Fibroblast of lung (primary cell): ENCODE results near the gene CDC42EP2. TPM values are rescaled to one million over a fixed set of nuclear protein-coding genes. Genes with fewer than 3 reads are reported as not detected.

Experiments
- DNase-seq, 2 donors: peaks; one replicate each; pipeline versions ENCODE4 v3.0.0 to v3.0.0-alpha.2; 2010; ENCODE audit warnings: low read depth in 2 of 2
- H2AFZ ChIP-seq: 2 replicates; pipeline ENCODE4 v1.5.1; 2012; ENCODE audit warnings: low read length, control low read depth, inconsistent platforms
- H3K27ac ChIP-seq: 2 replicates; pipeline ENCODE4 v1.5.1; 2011; ENCODE audit warnings: low read length, control low read depth; ENCODE audit not compliant: insufficient read depth
- H3K27me3 ChIP-seq: 2 replicates; pipeline ENCODE4 v1.5.1; 2011; ENCODE audit warnings: mild to moderate bottlenecking, low read length; ENCODE audit not compliant: control insufficient read depth, insufficient read depth
- H3K36me3 ChIP-seq: 2 replicates; pipeline ENCODE4 v1.5.1; 2011; ENCODE audit warnings: low read length; ENCODE audit not compliant: control insufficient read depth, insufficient read depth
- H3K4me1 ChIP-seq: 2 replicates; pipeline ENCODE4 v1.5.1; 2011; ENCODE audit warnings: low read length; ENCODE audit not compliant: control insufficient read depth, insufficient read depth; ENCODE audit errors: extremely low read depth
- H3K4me2 ChIP-seq: 2 replicates; pipeline ENCODE4 v1.5.1; 2011; ENCODE audit warnings: low read length, control low read depth; ENCODE audit not compliant: insufficient read depth; ENCODE audit errors: extremely low read depth
- H3K4me3 ChIP-seq, 4 experiments: fragments of 200-600 bp in 1 of 4; sonication (generic) in 1 of 4; replicated peaks in 1 of 4; 2 replicates each; pipeline ENCODE4 v1.5.1; 2011 to 2016; ENCODE audit warnings: low read length in 4 of 4, low read depth in 3 of 4, mild to moderate bottlenecking in 3 of 4, control low read depth in 2 of 4, inconsistent platforms in 1 of 4, mixed read lengths in 1 of 4; ENCODE audit not compliant: insufficient read depth in 1 of 4; ENCODE audit errors: control extremely low read depth in 1 of 4
- H3K79me2 ChIP-seq: 2 replicates; pipeline ENCODE4 v1.5.1; 2012; ENCODE audit warnings: mild to moderate bottlenecking, low read length, inconsistent platforms; ENCODE audit not compliant: control insufficient read depth, insufficient read depth
- H3K9ac ChIP-seq: 2 replicates; pipeline ENCODE4 v1.5.1; 2011; ENCODE audit warnings: mild to moderate bottlenecking, low read length, control low read depth; ENCODE audit not compliant: insufficient read depth
- H3K9me3 ChIP-seq: 2 replicates; pipeline ENCODE4 v1.5.1; 2012; ENCODE audit warnings: low read depth, low read length; ENCODE audit not compliant: control insufficient read depth, insufficient read depth
- H4K20me1 ChIP-seq: 2 replicates; pipeline ENCODE4 v1.5.1; 2011; ENCODE audit warnings: low read length; ENCODE audit not compliant: control insufficient read depth, insufficient read depth; ENCODE audit errors: extremely low read depth
- CTCF ChIP-seq, 2 donors: IDR thresholded peaks in 1 of 2; conservative IDR thresholded peaks in 1 of 2; 1 replicate in 1 of 2; 2 replicates in 1 of 2; pipeline ENCODE4 v1.5.1; 2011 to 2012; ENCODE audit warnings: low read length in 2 of 2, control low read depth in 1 of 2, inconsistent platforms in 1 of 2, low read depth in 1 of 2, mild to moderate bottlenecking in 1 of 2
- EZH2 ChIP-seq: IDR thresholded peaks from 2 replicates; pipeline ENCODE4 v1.5.1; 2012; ENCODE audit warnings: low read length, control low read depth, mild to moderate bottlenecking; ENCODE audit errors: missing control alignments
- polyA plus RNA-seq, 2 donors: library from polyadenylated mRNA; depleted of rRNA in 1 of 2; stranded (reverse) in 1 of 2; unstranded in 1 of 2; fragments of >200 nt; gene quantifications; 2 replicates each; pipeline ENCODE4 v1.2.1, GENCODE V29; 2011 to 2012; ENCODE audit warnings: missing spikeins in 1 of 2
- total RNA-seq: library from RNA; depleted of rRNA; stranded (reverse); fragments of >200 nt; gene quantifications from 2 replicates; pipeline ENCODE4 v1.2.1, GENCODE V29; 2014

CDC42EP2 gene
- total and polyA plus RNA-seq, 2 donors (not counting 1 experiment from before 2014, with no cell fraction given), result 25.6 to 48.4 TPM

- Histone ChIP-seq H2AFZ (no peak overlapping the region), H3K27me3 (no peaks in the 10 kb centered on the region), H3K4me2 (no peak overlapping the region), H3K36me3 (peaks cover 10% of the 10 kb centered on the region), H3K4me1 (peaks cover 43% of the 10 kb centered on the region), H3K27ac (no peak overlapping the region), H3K9me3 (no peaks in the 10 kb centered on the region), H4K20me1 (no peaks in the 10 kb centered on the region), H3K79me2 (no peaks in the 10 kb centered on the region), H3K9ac (no peak overlapping the region), H3K4me3 (no peak overlapping the region)
- no peak for TF ChIP-seq CTCF (conservative IDR thresholded peaks at IDR 0.05 in 1 of 2, IDR thresholded peaks at IDR 0.05 in 1 of 2; ENCODE audit: low read depth in 1 of 2, low read length in 2 of 2)
- TF ChIP-seq EZH2, result no peak
- no peak for DNase-seq
These were observed 10.6 kb upstream of the CDC42EP2 start for GRCh38 chr11:65304110-65304509.

GRCh38 chr11:65304613-65305012 lies 10.1 kb upstream of the CDC42EP2 start:
- Histone ChIP-seq H4K20me1 (no peaks in the 10 kb centered on the region), H3K4me2 (no peak overlapping the region), H3K36me3 (peaks cover 8% of the 10 kb centered on the region), H3K4me1 (peaks cover 39% of the 10 kb centered on the region), H2AFZ (no peak overlapping the region), H3K27me3 (no peaks in the 10 kb centered on the region), H3K4me3 (no peak overlapping the region), H3K9me3 (no peaks in the 10 kb centered on the region), H3K9ac (no peak overlapping the region), H3K79me2 (no peaks in the 10 kb centered on the region), H3K27ac (peak overlapping the region; percentile 29)
- no peak for DNase-seq
- TF ChIP-seq CTCF (conservative IDR thresholded peaks at IDR 0.05 in 1 of 2, IDR thresholded peaks at IDR 0.05 in 1 of 2; ENCODE audit: low read depth in 1 of 2, low read length in 2 of 2), result no peak
- TF ChIP-seq EZH2, result no peak

GRCh38 chr11:65305501-65306268 lies 9.0 kb upstream of the CDC42EP2 start:
- Histone ChIP-seq H3K79me2 (no peaks in the 10 kb centered on the region), H3K36me3 (peaks cover 8% of the 10 kb centered on the region), H3K9me3 (no peaks in the 10 kb centered on the region), H3K4me2 (no peak overlapping the region), H2AFZ (no peak overlapping the region), H4K20me1 (no peaks in the 10 kb centered on the region), H3K9ac (no peak overlapping the region), H3K27ac (peak overlapping the region; percentile 29), H3K27me3 (no peaks in the 10 kb centered on the region), H3K4me3 (no peak overlapping the region), H3K4me1 (peaks cover 47% of the 10 kb centered on the region)
- DNase-seq, result peak; percentile 64 to 94
- TF ChIP-seq EZH2 (no peak), CTCF (conservative IDR thresholded peaks at IDR 0.05 in 1 of 2, IDR thresholded peaks at IDR 0.05 in 1 of 2; ENCODE audit: low read depth in 1 of 2, low read length in 2 of 2) (no peak)
